Uterus (tissue), 2 donors: ENCODE data around the gene ADARB2.
"Not testable (repeated sequence)": the region's sequence is repeated elsewhere in the genome, so short reads cannot be mapped to it uniquely, and the experiment has no call there.

Experiments
- POLR2A ChIP-seq, 2 donors: fragments of 450-650 bp; IDR thresholded peaks; one replicate each; pipeline ENCODE4 v1.6.1; 2016; ENCODE audit warnings: antibody characterized with exemption in 2 of 2, mild to moderate bottlenecking in 1 of 2, moderate library complexity in 1 of 2
- TF ChIP-seq, protein P1 (sequence below), 4 experiments: fragments of 200-600 bp in 2 of 4; fragments of 450-650 bp in 2 of 4; sonication (generic) in 2 of 4; IDR thresholded peaks; one replicate each; pipeline ENCODE4 v1.5.1; 2016 to 2019; ENCODE audit warnings: antibody characterized with exemption in 4 of 4, mild to moderate bottlenecking in 2 of 4, moderate library complexity in 1 of 4

DNA sequence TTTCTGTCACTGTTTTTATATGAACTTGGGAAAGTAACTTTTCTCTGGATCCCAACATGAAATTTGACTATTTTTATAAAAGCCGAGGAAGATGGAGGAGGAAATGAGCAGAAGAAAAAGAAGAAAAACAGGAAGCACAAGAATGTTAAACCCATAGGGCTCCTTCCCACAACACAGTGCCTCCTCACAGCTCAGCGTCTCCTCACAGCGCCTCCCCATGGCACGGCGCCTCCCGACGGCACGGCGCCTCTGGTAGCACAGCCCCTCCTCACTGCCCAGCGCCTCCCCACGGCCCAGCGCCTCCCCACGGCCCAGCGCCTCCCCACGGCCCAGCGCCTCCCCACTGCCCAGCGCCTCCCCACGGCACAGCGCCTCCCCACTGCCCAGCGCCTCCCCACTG, 410.8 kb downstream of the ADARB2 start:
- TF ChIP-seq POLR2A (IDR thresholded peaks at IDR 0.05), result not testable (repeated sequence)
- TF ChIP-seq, protein P1, sequence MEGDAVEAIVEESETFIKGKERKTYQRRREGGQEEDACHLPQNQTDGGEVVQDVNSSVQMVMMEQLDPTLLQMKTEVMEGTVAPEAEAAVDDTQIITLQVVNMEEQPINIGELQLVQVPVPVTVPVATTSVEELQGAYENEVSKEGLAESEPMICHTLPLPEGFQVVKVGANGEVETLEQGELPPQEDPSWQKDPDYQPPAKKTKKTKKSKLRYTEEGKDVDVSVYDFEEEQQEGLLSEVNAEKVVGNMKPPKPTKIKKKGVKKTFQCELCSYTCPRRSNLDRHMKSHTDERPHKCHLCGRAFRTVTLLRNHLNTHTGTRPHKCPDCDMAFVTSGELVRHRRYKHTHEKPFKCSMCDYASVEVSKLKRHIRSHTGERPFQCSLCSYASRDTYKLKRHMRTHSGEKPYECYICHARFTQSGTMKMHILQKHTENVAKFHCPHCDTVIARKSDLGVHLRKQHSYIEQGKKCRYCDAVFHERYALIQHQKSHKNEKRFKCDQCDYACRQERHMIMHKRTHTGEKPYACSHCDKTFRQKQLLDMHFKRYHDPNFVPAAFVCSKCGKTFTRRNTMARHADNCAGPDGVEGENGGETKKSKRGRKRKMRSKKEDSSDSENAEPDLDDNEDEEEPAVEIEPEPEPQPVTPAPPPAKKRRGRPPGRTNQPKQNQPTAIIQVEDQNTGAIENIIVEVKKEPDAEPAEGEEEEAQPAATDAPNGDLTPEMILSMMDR (IDR thresholded peaks at IDR 0.05), result not testable (repeated sequence)
